Measurements from ENCODE around the gene TUBA1A.

DNA sequence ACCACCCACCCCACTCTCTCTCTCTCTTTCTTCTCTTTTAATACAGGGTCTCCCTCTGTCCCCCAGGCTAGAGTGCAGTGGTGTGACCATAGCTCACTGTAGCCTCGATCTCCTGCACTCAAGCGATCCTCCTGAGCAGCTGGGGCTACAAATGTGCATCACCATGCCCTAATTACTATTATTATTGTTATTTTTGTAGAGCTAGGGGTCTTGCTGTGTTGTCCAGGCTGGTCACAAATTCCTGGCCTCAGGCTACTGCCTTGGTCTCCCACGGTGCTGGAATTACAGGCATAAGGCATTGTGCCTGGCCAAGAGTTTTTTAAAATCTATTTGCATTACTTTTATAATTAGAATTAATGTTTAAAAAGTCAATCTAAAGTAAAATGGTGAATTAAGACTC, 34.7 kb downstream of the TUBA1A start:
- TF ChIP-seq CTCF (IDR thresholded peaks at IDR 0.05) (no peak), POLR2A (IDR thresholded peaks at IDR 0.05) (no peak), POLR2AphosphoS5 (IDR thresholded peaks at IDR 0.05) (no peak), EP300 (IDR thresholded peaks at IDR 0.05; ENCODE audit: low read depth) (no peak)
